Keratinocyte (primary cell): ENCODE results near the gene RAB30.

ENCODE experiments used
- CTCF ChIP-seq, 3 experiments: IDR thresholded peaks in 1 of 3; conservative IDR thresholded peaks in 1 of 3; optimal IDR thresholded peaks in 1 of 3; 2 replicates in 2 of 3; 3 replicates in 1 of 3; pipeline versions ENCODE3 to v1.5.1; 2011; ENCODE audit warnings: low read length in 3 of 3, mild to moderate bottlenecking in 3 of 3, moderate library complexity in 2 of 3, control low read depth in 1 of 3, inconsistent platforms in 1 of 3; ENCODE audit not compliant: insufficient read depth in 2 of 3; ENCODE audit errors: extremely low read depth in 1 of 3
- EZH2 ChIP-seq: IDR thresholded peaks from one replicate; pipeline ENCODE4 v1.6.1; 2012; ENCODE audit warnings: inconsistent platforms, mild to moderate bottlenecking, low read length, moderate library complexity

GRCh38 chr11:83112886-83113285 is 41.2 kb upstream of the RAB30 start:
- TF ChIP-seq CTCF (optimal IDR thresholded peaks at IDR 0.05 in 1 of 3, IDR thresholded peaks at IDR 0.05 in 1 of 3, conservative IDR thresholded peaks at IDR 0.05 in 1 of 3; ENCODE audit: extremely low read depth in 1 of 3, insufficient read depth in 2 of 3, low read length in 3 of 3) (no peak), EZH2 (no peak)
